GM12878 (cell line): ENCODE data around the gene SLC25A33. TPM values are rescaled to one million over a fixed set of nuclear protein-coding genes. Genes with fewer than 3 reads are reported as not detected.

Experiments
- ATAC-seq: fragments of 200-7000 bp; cut with Tn5 transposase; 3 replicates; pipeline ENCODE4 v1.9.1; 2020; ENCODE audit warnings: mild to moderate bottlenecking, moderate library complexity
- BruUV-seq: library from RNA; stranded (reverse); fragments of 400-500 nt; replicated peaks from 2 replicates; lab custom pipeline; 2021; lab: Mats Ljungman, UMichigan
- CTCF ChIA-PET: fragments of 300-600 bp; sonication (Branson Sonifier 250); formaldehyde crosslinking; extraction: SDS; loops from one replicate; lab custom pipeline; 2021; ENCODE audit warnings: inconsistent platforms; lab: Yijun Ruan, JAX
- POLR2A ChIA-PET: fragments of 350-600 bp; formaldehyde crosslinking; extraction: SDS; loops from one replicate; lab custom pipeline; 2021; ENCODE audit warnings: inconsistent platforms; lab: Charles Lee
- RAD21 ChIA-PET: fragments of 300-600 bp; sonication (Branson Sonifier 250); formaldehyde crosslinking; loops from one replicate; lab custom pipeline; 2023; ENCODE audit warnings: antibody characterized with exemption; ENCODE audit not compliant: unreplicated experiment; lab: Charles Lee
- SMC1A ChIA-PET: fragments of 300-600 bp; sonication (Branson Sonifier 250); formaldehyde crosslinking; loops from one replicate; lab custom pipeline; 2023; ENCODE audit not compliant: unreplicated experiment, uncharacterized antibody; lab: Charles Lee
- DNase-seq: peaks from one replicate; pipeline ENCODE4 v3.0.0-alpha.2; 2011; ENCODE audit warnings: low read depth, low spot score
- FAIRE-seq: peaks from 3 replicates; lab custom pipeline; 2011; peaks lifted over from hg19 to GRCh38; lab: Jason Lieb, UNC
- H2AFZ ChIP-seq: 2 replicates; pipeline ENCODE4 v1.6.0; 2011; ENCODE audit warnings: low read depth, low read length, control low read depth; ENCODE audit not compliant: control insufficient read depth
- H3K27ac ChIP-seq: 2 replicates; pipeline ENCODE4 v1.5.1; 2011; ENCODE audit warnings: control low read depth; ENCODE audit not compliant: control insufficient read depth, insufficient read depth
- H3K27me3 ChIP-seq, 2 experiments: replicated peaks in 1 of 2; 2 replicates each; pipeline versions ENCODE4 v1.6.0 to v1.6.1; 2011; ENCODE audit warnings: low read length in 1 of 2; ENCODE audit not compliant: control insufficient read depth in 2 of 2, insufficient read depth in 2 of 2
- H3K36me3 ChIP-seq, 2 experiments: 2 replicates each; pipeline ENCODE4 v1.5.1; 2011; ENCODE audit warnings: low read length in 1 of 2; ENCODE audit not compliant: control insufficient read depth in 2 of 2, insufficient read depth in 2 of 2
- H3K4me1 ChIP-seq: 2 replicates; pipeline ENCODE4 v1.6.1; 2011; ENCODE audit warnings: mild to moderate bottlenecking, low read length, moderate library complexity, mixed read lengths; ENCODE audit not compliant: control insufficient read depth, insufficient read depth
- H3K4me2 ChIP-seq: 2 replicates; pipeline ENCODE4 v1.6.0; 2011; ENCODE audit warnings: control low read depth; ENCODE audit not compliant: control insufficient read depth, insufficient read depth
- H3K4me3 ChIP-seq: fragments of 200-600 bp; sonication (generic); 2 replicates; pipeline ENCODE4 v1.5.1; 2016
- H3K79me2 ChIP-seq: 2 replicates; pipeline ENCODE4 v1.6.0; 2011; ENCODE audit warnings: low read length; ENCODE audit not compliant: control insufficient read depth, insufficient read depth
- H3K9ac ChIP-seq: 2 replicates; pipeline ENCODE4 v1.8.0; 2011; ENCODE audit warnings: low read length, control low read depth, mixed read lengths; ENCODE audit not compliant: control insufficient read depth, insufficient read depth
- H3K9me3 ChIP-seq: replicated peaks from 3 replicates; pipeline ENCODE4 v1.5.1; 2011; ENCODE audit warnings: mild to moderate bottlenecking, low read length; ENCODE audit not compliant: control insufficient read depth, insufficient read depth
- H4K20me1 ChIP-seq: 2 replicates; pipeline ENCODE4 v1.6.0; 2011; ENCODE audit not compliant: control insufficient read depth, insufficient read depth
- ATF2 ChIP-seq: IDR thresholded peaks from 2 replicates; pipeline ENCODE4 v1.6.1; 2012; ENCODE audit warnings: low read length, inconsistent platforms
- BCLAF1 ChIP-seq: fragments of 450-650 bp; IDR thresholded peaks from 2 replicates; pipeline ENCODE4 v1.6.1; 2017; ENCODE audit warnings: antibody characterized with exemption, mild to moderate bottlenecking, moderate library complexity
- BRCA1 ChIP-seq: IDR thresholded peaks from 2 replicates; pipeline ENCODE4 v1.6.1; 2011; ENCODE audit warnings: low read depth, low read length, improper control_type of control experiment
- CBX3 ChIP-seq: fragments of 200-600 bp; sonication (generic); IDR thresholded peaks from 2 replicates; pipeline ENCODE4 v1.6.1; 2016; ENCODE audit warnings: low read depth, borderline replicate concordance
- CHD2 ChIP-seq: IDR thresholded peaks from 2 replicates; pipeline ENCODE4 v1.6.1; 2011; ENCODE audit warnings: low read depth, low read length, improper control_type of control experiment, borderline replicate concordance
- CTCF ChIP-seq, 3 experiments: IDR thresholded peaks in 2 of 3; conservative IDR thresholded peaks in 1 of 3; 2 replicates each; pipeline ENCODE4 v1.5.1; 2011; ENCODE audit warnings: low read depth in 3 of 3, low read length in 3 of 3, mild to moderate bottlenecking in 3 of 3, control low read depth in 2 of 3, moderate library complexity in 2 of 3, inconsistent platforms in 1 of 3, mixed read lengths in 1 of 3; ENCODE audit not compliant: control insufficient read depth in 2 of 3, insufficient read depth in 1 of 3; ENCODE audit errors: extremely low read depth in 1 of 3
- E4F1 ChIP-seq: fragments of 450-650 bp; IDR thresholded peaks from 2 replicates; pipeline ENCODE4 v1.6.1; 2018; ENCODE audit warnings: borderline replicate concordance, mild to moderate bottlenecking; ENCODE audit not compliant: partially characterized antibody
- JUND ChIP-seq: IDR thresholded peaks from 2 replicates; pipeline ENCODE4 v1.6.1; 2012; ENCODE audit warnings: low read depth, mild to moderate bottlenecking, low read length, improper control_type of control experiment, moderate library complexity
- KLF5 ChIP-seq: fragments of 450-650 bp; IDR thresholded peaks from 2 replicates; pipeline ENCODE4 v1.6.1; 2014; ENCODE audit warnings: mild to moderate bottlenecking; ENCODE audit not compliant: partially characterized antibody
- RAD21 ChIP-seq: IDR thresholded peaks from 2 replicates; pipeline ENCODE4 v1.6.1; 2011; ENCODE audit warnings: mild to moderate bottlenecking, low read depth, low read length, moderate library complexity; ENCODE audit not compliant: insufficient read depth
- RB1 ChIP-seq: fragments of 450-650 bp; formaldehyde crosslinking; IDR thresholded peaks from 2 replicates; pipeline ENCODE4 v1.6.1; 2017; ENCODE audit warnings: mild to moderate bottlenecking, borderline replicate concordance
- SIX5 ChIP-seq: IDR thresholded peaks from 2 replicates; pipeline ENCODE4 v1.6.1; 2011; ENCODE audit warnings: mild to moderate bottlenecking, low read depth, low read length, moderate library complexity; ENCODE audit not compliant: severe bottlenecking
- STAT1 ChIP-seq: fragments of 450-650 bp; conservative IDR thresholded peaks from 2 replicates; pipeline ENCODE4 v1.6.1; 2014; ENCODE audit warnings: antibody characterized with exemption, mild to moderate bottlenecking
- WGBS: methylation state at CpG from one replicate; pipeline ENCODE4 v1.1.6; 2016; ENCODE audit warnings: low lambda C conversion rate; ENCODE audit not compliant: insufficient replicate concordance, insufficient coverage; ENCODE audit errors: missing lambda C conversion rate; 5-methylcytosine and 5-hydroxymethylcytosine counted together
- in situ Hi-C: fragments of 300-500 bp; cut with MboI; formaldehyde crosslinking; loops from 9 replicates; pipeline ENCODE4 v1.14.3; 2018; ENCODE audit warnings: mixed read lengths
- intact Hi-C: fragments of 100-400 bp; cut with micrococcal nuclease; formaldehyde crosslinking; loops from one replicate; pipeline ENCODE4 v1.14.2; 2022; ENCODE audit not compliant: unreplicated experiment
- polyA plus RNA-seq, 11 experiments: library from polyadenylated mRNA; depleted of rRNA in 4 of 11; unstranded in 6 of 11; stranded (reverse) in 5 of 11; fragments of >200 nt; fragmentation: Nextera tagmentation in 4 of 11; fragmentation: Illumina TruSeq in 1 of 11; extraction: Ambion mirVana in 4 of 11; extraction: Trizol in 1 of 11; gene quantifications; 1 replicate in 1 of 11; 2 replicates in 10 of 11; pipeline versions ENCODE4 v1.2.1 to v1.2.3, GENCODE V29; 2011 to 2016; ENCODE audit warnings: inconsistent platforms in 2 of 11, missing spikeins in 2 of 11, low read depth in 1 of 11
- total RNA-seq, 4 experiments: library from RNA; depleted of rRNA in 3 of 4; stranded (reverse); fragments of >200 nt in 3 of 4; fragmentation: Illumina TruSeq in 1 of 4; extraction: Trizol in 1 of 4; gene quantifications; 2 replicates each; pipeline versions ENCODE4 v1.2.1 to v1.2.3, GENCODE V29; 2013 to 2021

The SLC25A33 gene
- total and polyA plus RNA-seq, 10 of the 15 experiments (the other 5 are each of a cell fraction or from before 2014, with no cell fraction given), result 1.7 to 11.2 (median 8.4) TPM

- no peak for TF ChIP-seq SIX5
- no peak for TF ChIP-seq BRCA1
- no peak for TF ChIP-seq RAD21
- TF ChIP-seq CHD2, result no peak
- no peak for TF ChIP-seq ATF2
- no peak for TF ChIP-seq KLF5
Observed at GRCh38 chr1:9503001-9503675, 36.1 kb upstream of the SLC25A33 start (continued).

- WGBS, result 64% methylated on average over 8 of the region's 8 CpGs
- H3K4me3 ChIP-seq, result no peak overlapping the region
- SMC1A ChIA-PET, result no interaction called here
- no peak overlapping the region for H3K27ac ChIP-seq
- H3K36me3 ChIP-seq, result no peaks in the 10 kb centered on the region
- H3K27me3 ChIP-seq, result no peaks in the 10 kb centered on the region
- POLR2A ChIA-PET, result interaction anchor here (0.6 kb wide), 1 partner anchor 11 kb away, joined by 6 read pairs; no protein-coding TSS in a partner anchor
- no peak for DNase-seq
- H4K20me1 ChIP-seq, result no peaks in the 10 kb centered on the region
- no peak overlapping the region for H2AFZ ChIP-seq
- in situ Hi-C loops (no loop called here), intact Hi-C loops (no loop called here)
- H3K4me1 ChIP-seq, result no peaks in the 10 kb centered on the region
- no peak for FAIRE-seq
- no peak overlapping the region for H3K9ac ChIP-seq
- no TSS peak for BruUV-seq
- H3K79me2 ChIP-seq, result no peaks in the 10 kb centered on the region
- RAD21 ChIA-PET, result no interaction called here
- ATAC-seq, result no peak
- no peaks in the 10 kb centered on the region for H3K9me3 ChIP-seq
- H3K4me2 ChIP-seq, result no peak overlapping the region
- CTCF ChIA-PET, result interaction anchor here (1.3 kb wide), 1 partner anchor 9 kb away, joined by 4 read pairs; no protein-coding TSS in a partner anchor
- no peak for TF ChIP-seq CBX3
- no peak for TF ChIP-seq KLF5
- TF ChIP-seq STAT1, result no peak
- TF ChIP-seq CTCF (IDR thresholded peaks at IDR 0.05 in 2 of 3, conservative IDR thresholded peaks at IDR 0.05 in 1 of 3; ENCODE audit: control insufficient read depth in 2 of 3, extremely low read depth in 1 of 3, insufficient read depth in 1 of 3, low read depth in 3 of 3, low read length in 3 of 3), result no peak
- no peak for TF ChIP-seq BCLAF1
- TF ChIP-seq RB1, result no peak
- TF ChIP-seq JUND, result no peak
- TF ChIP-seq E4F1, result no peak
Observed at GRCh38 chr1:9505143-9505542, 34.1 kb upstream of the SLC25A33 start.
